ENCODE measurements around the gene OR13C2. TPM values are rescaled to one million over a fixed set of nuclear protein-coding genes. Genes with fewer than 3 reads are reported as not detected.

The OR13C2 gene
- total RNA-seq, 1 experiment from 2014 or later: not detected

- RAD21 ChIA-PET (ENCODE audit: low non-redundant PET in 1 of 2, low total read pairs in 2 of 2, uncharacterized antibody in 2 of 2, unreplicated experiment in 2 of 2): no interaction called here
- Histone ChIP-seq H3K9me2 (ENCODE audit: insufficient read depth) (no peaks in the 10 kb centered on the region), H3K9me3 (ENCODE audit: control insufficient read depth in 1 of 2, insufficient read depth in 1 of 2, low read depth in 1 of 2, low read length in 2 of 2) (no peaks in the 10 kb centered on the region), H3K4me1 (ENCODE audit: control insufficient read depth in 1 of 2, insufficient read depth in 2 of 2, low read length in 2 of 2) (no peaks in the 10 kb centered on the region), H2AFZ (ENCODE audit: low read depth, low read length, poor library complexity, severe bottlenecking) (no peak within 1 kb of the TSS), H4K20me1 (ENCODE audit: insufficient read depth) (no peaks in the 10 kb centered on the region), H3K9ac (ENCODE audit: low read length) (no peak within 1 kb of the TSS), H3K36me3 (ENCODE audit: control insufficient read depth in 1 of 2, insufficient read depth in 2 of 2, low read length in 2 of 2) (no peaks in the 10 kb centered on the region), H3K27ac (ENCODE audit: low read depth, low read length) (no peak within 1 kb of the TSS), H3K79me2 (ENCODE audit: insufficient read depth, low read length) (no peaks in the 10 kb centered on the region), H3K4me2 (ENCODE audit: low read length) (no peak within 1 kb of the TSS), H3K27me3 (ENCODE audit: insufficient read depth, low read length) (no peaks in the 10 kb centered on the region), H3K4me3 (replicated peaks in 1 of 2; ENCODE audit: low read depth in 1 of 2, low read length in 2 of 2) (no peak within 1 kb of the TSS)
- no TSS peak for BruUV-seq (replicated peaks)
- TF ChIP-seq FOSL1 (IDR thresholded peaks at IDR 0.05; ENCODE audit: low read depth): no peak
- TF ChIP-seq RAD21 (IDR thresholded peaks at IDR 0.05; ENCODE audit: low read depth): no peak
- no peak for TF ChIP-seq CEBPB (IDR thresholded peaks at IDR 0.05; ENCODE audit: low read depth)
- TF ChIP-seq, protein P1, sequence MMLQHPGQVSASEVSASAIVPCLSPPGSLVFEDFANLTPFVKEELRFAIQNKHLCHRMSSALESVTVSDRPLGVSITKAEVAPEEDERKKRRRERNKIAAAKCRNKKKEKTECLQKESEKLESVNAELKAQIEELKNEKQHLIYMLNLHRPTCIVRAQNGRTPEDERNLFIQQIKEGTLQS (IDR thresholded peaks at IDR 0.05): no peak
- no peak for TF ChIP-seq ZNF274 (IDR thresholded peaks at IDR 0.05; ENCODE audit: low read depth, low read length)
- no peak for TF ChIP-seq POLR2A (IDR thresholded peaks at IDR 0.05; ENCODE audit: borderline replicate concordance, extremely low read depth, insufficient read depth, insufficient read length)
- no peak for TF ChIP-seq CTCF (IDR thresholded peaks at IDR 0.05 in 2 of 3, conservative IDR thresholded peaks at IDR 0.05 in 1 of 3; ENCODE audit: borderline replicate concordance in 1 of 3, insufficient read depth in 1 of 3, low read depth in 2 of 3, low read length in 2 of 3)
- TF ChIP-seq SRF (IDR thresholded peaks at IDR 0.05; ENCODE audit: low read depth): no peak
- no peak for TF ChIP-seq MAX (IDR thresholded peaks at IDR 0.05)
- TF ChIP-seq SP1 (IDR thresholded peaks at IDR 0.05; ENCODE audit: low read depth): no peak
- ATAC-seq (no peak), DNase-seq (ENCODE audit: low read depth, low spot score) (no peak)
- CTCF ChIA-PET: no interaction called here
- intact Hi-C loops (cut with micrococcal nuclease): no loop called here
- POLR2A ChIA-PET: no interaction called here
Measured at GRCh38 chr9:104568868-104569267, 36.6 kb downstream of the OR13C2 start, which contains the start of gene OR13C8. TSS of gene OR13C8 (plus strand) at chr9:104569168. CDS start at chr9:104569168, 0 bp downstream.

Measured in HCT116 (cell line).